Measurements from ENCODE around the gene UNC5CL.

Gene UNC5CL

DNA sequence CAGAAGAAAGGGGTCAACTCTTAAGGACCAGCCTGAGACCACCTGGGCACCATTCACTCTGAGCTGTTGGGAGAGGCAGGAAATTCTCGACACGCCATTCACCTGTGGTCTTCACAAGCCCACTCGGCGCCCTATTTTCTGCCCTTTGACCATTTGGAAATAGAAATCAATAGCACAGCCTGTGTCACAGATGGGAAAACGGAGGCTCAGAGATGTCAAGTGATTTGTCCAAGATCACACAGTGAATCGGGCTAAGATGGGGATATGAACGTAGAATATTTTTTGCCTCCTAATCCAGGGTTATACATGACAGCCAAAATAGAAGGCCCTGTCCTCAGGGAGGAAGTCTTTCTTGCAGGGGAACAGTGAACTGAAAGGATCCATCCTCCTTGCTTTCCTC, 10.9 kb upstream of the UNC5CL start:
- no peak for DNase-seq (ENCODE audit: low read depth in 1 of 2, low spot score in 1 of 2)
- H3K27me3 ChIP-seq (ENCODE audit: insufficient read depth, poor library complexity, severe bottlenecking): no peaks in the 10 kb centered on the region
- TF ChIP-seq GABPA (IDR thresholded peaks at IDR 0.05; ENCODE audit: low read depth) (no peak), SPI1 (IDR thresholded peaks at IDR 0.05; ENCODE audit: borderline replicate concordance, low read depth) (no peak), REST (IDR thresholded peaks at IDR 0.05; ENCODE audit: insufficient replicate concordance, low read depth) (no peak), POLR2AphosphoS5 (IDR thresholded peaks at IDR 0.05; ENCODE audit: low read depth) (no peak)
- TF ChIP-seq, protein P1, sequence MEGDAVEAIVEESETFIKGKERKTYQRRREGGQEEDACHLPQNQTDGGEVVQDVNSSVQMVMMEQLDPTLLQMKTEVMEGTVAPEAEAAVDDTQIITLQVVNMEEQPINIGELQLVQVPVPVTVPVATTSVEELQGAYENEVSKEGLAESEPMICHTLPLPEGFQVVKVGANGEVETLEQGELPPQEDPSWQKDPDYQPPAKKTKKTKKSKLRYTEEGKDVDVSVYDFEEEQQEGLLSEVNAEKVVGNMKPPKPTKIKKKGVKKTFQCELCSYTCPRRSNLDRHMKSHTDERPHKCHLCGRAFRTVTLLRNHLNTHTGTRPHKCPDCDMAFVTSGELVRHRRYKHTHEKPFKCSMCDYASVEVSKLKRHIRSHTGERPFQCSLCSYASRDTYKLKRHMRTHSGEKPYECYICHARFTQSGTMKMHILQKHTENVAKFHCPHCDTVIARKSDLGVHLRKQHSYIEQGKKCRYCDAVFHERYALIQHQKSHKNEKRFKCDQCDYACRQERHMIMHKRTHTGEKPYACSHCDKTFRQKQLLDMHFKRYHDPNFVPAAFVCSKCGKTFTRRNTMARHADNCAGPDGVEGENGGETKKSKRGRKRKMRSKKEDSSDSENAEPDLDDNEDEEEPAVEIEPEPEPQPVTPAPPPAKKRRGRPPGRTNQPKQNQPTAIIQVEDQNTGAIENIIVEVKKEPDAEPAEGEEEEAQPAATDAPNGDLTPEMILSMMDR (IDR thresholded peaks at IDR 0.05; ENCODE audit: insufficient read depth, low read length): no peak

GRCh38 chr6:41049521-41049920, 10.5 kb upstream of the UNC5CL start:
- Histone ChIP-seq H3K4me3 (replicated peaks; ENCODE audit: insufficient read depth, low read length) (no peak overlapping the region), H3K27ac (replicated peaks) (no peak overlapping the region), H3K27me3 (ENCODE audit: insufficient read depth, poor library complexity, severe bottlenecking) (no peaks in the 10 kb centered on the region)
- DNase-seq (ENCODE audit: low read depth in 1 of 2, low spot score in 1 of 2): no peak
- TF ChIP-seq SPI1 (IDR thresholded peaks at IDR 0.05; ENCODE audit: borderline replicate concordance, low read depth) (no peak), POLR2AphosphoS5 (IDR thresholded peaks at IDR 0.05; ENCODE audit: low read depth) (no peak), REST (IDR thresholded peaks at IDR 0.05; ENCODE audit: insufficient replicate concordance, low read depth) (no peak), GABPA (IDR thresholded peaks at IDR 0.05; ENCODE audit: low read depth) (no peak)
- TF ChIP-seq, protein P1 (IDR thresholded peaks at IDR 0.05; ENCODE audit: insufficient read depth, low read length): no peak

More for the DNA sequence above, 10.9 kb upstream of the UNC5CL start:
- Histone ChIP-seq H3K27ac (replicated peaks) (no peak overlapping the region), H3K4me3 (replicated peaks; ENCODE audit: insufficient read depth, low read length) (no peak overlapping the region)

GRCh38 chr6:41047745-41048732, 9.0 kb upstream of the UNC5CL start:
- no peak overlapping the region for H3K4me3 ChIP-seq (replicated peaks; ENCODE audit: insufficient read depth, low read length)
- no peaks in the 10 kb centered on the region for H3K27me3 ChIP-seq (ENCODE audit: insufficient read depth, poor library complexity, severe bottlenecking)
- DNase-seq (ENCODE audit: low read depth in 1 of 2, low spot score in 1 of 2): no peak
- H3K27ac ChIP-seq (replicated peaks): no peak overlapping the region
- TF ChIP-seq GABPA (IDR thresholded peaks at IDR 0.05; ENCODE audit: low read depth): no peak
- no peak for TF ChIP-seq POLR2AphosphoS5 (IDR thresholded peaks at IDR 0.05; ENCODE audit: low read depth)
- TF ChIP-seq, protein P1 (IDR thresholded peaks at IDR 0.05; ENCODE audit: insufficient read depth, low read length): no peak
- no peak for TF ChIP-seq REST (IDR thresholded peaks at IDR 0.05; ENCODE audit: insufficient replicate concordance, low read depth)
- TF ChIP-seq SPI1 (IDR thresholded peaks at IDR 0.05; ENCODE audit: borderline replicate concordance, low read depth): no peak
